ENCODE data around the gene TOB1.
"Not testable (repeated sequence)": the region's sequence is repeated elsewhere in the genome, so short reads cannot be mapped to it uniquely, and the experiment has no call there.

TOB1 gene

GRCh38 chr17:50866950-50867362, 802 bp upstream of the TOB1 start:
- Mint-ChIP-seq H3K9me3 (no peaks in the 10 kb centered on the region), H3K4me1 (ENCODE audit: low read depth) (peaks cover 40% of the 10 kb centered on the region), H3K4me3 (peak overlapping the region; percentile 95), H3K27ac (peak overlapping the region; percentile 100), H3K27me3 (ENCODE audit: low read depth) (no peaks in the 10 kb centered on the region), H3K36me3 (ENCODE audit: low read depth) (peaks cover 19% of the 10 kb centered on the region)

- Mint-ChIP-seq H3K4me3 (peak overlapping the region; percentile 95), H3K9me3 (no peaks in the 10 kb centered on the region), H3K4me1 (ENCODE audit: low read depth) (peaks cover 33% of the 10 kb centered on the region), H3K36me3 (ENCODE audit: low read depth) (peaks cover 25% of the 10 kb centered on the region), H3K27me3 (ENCODE audit: low read depth) (no peaks in the 10 kb centered on the region), H3K27ac (peak overlapping the region; percentile 69)
Observed at GRCh38 chr17:50865868-50866260, 290 bp downstream of the TOB1 start.

GRCh38 chr17:50865060-50865867, 890 bp downstream of the TOB1 start:
- H3K4me1 Mint-ChIP-seq (ENCODE audit: low read depth), result peaks cover 33% of the 10 kb centered on the region

GRCh38 chr17:50864747-50865059, 1.5 kb downstream of the TOB1 start:
- no peaks in the 10 kb centered on the region for H3K27me3 Mint-ChIP-seq (ENCODE audit: low read depth)
- peaks cover 33% of the 10 kb centered on the region for H3K4me1 Mint-ChIP-seq (ENCODE audit: low read depth)
- H3K27ac Mint-ChIP-seq, result peak overlapping the region; percentile 99
- H3K4me3 Mint-ChIP-seq, result peak overlapping the region; percentile 98
- H3K36me3 Mint-ChIP-seq (ENCODE audit: low read depth), result peaks cover 25% of the 10 kb centered on the region
- H3K9me3 Mint-ChIP-seq, result no peaks in the 10 kb centered on the region

More at GRCh38 chr17:50865060-50865867, 890 bp downstream of the TOB1 start:
- Mint-ChIP-seq H3K36me3 (ENCODE audit: low read depth) (peaks cover 25% of the 10 kb centered on the region), H3K27ac (peak overlapping the region; percentile 99), H3K27me3 (ENCODE audit: low read depth) (no peaks in the 10 kb centered on the region), H3K9me3 (no peaks in the 10 kb centered on the region), H3K4me3 (peak overlapping the region; percentile 98)

GRCh38 chr17:50863931-50864330, 2.2 kb downstream of the TOB1 start:
- peaks cover 33% of the 10 kb centered on the region for H3K4me1 Mint-ChIP-seq (ENCODE audit: low read depth)
- H3K4me3 Mint-ChIP-seq, result peak overlapping the region; percentile 98
- no peaks in the 10 kb centered on the region for H3K9me3 Mint-ChIP-seq
- H3K27me3 Mint-ChIP-seq (ENCODE audit: low read depth), result no peaks in the 10 kb centered on the region
- peaks cover 25% of the 10 kb centered on the region for H3K36me3 Mint-ChIP-seq (ENCODE audit: low read depth)
- H3K27ac Mint-ChIP-seq, result no peak overlapping the region

- Mint-ChIP-seq H3K27ac (no peak overlapping the region), H3K4me3 (peak overlapping the region; percentile 25), H3K27me3 (ENCODE audit: low read depth) (no peaks in the 10 kb centered on the region), H3K4me1 (ENCODE audit: low read depth) (peaks cover 30% of the 10 kb centered on the region), H3K36me3 (ENCODE audit: low read depth) (peaks cover 25% of the 10 kb centered on the region), H3K9me3 (no peaks in the 10 kb centered on the region)
Observed at GRCh38 chr17:50863221-50863843, 2.8 kb downstream of the TOB1 start.

- peaks cover 25% of the 10 kb centered on the region for H3K36me3 Mint-ChIP-seq (ENCODE audit: low read depth)
- H3K9me3 Mint-ChIP-seq, result no peaks in the 10 kb centered on the region
- peaks cover 18% of the 10 kb centered on the region for H3K4me1 Mint-ChIP-seq (ENCODE audit: low read depth)
- no peak overlapping the region for H3K4me3 Mint-ChIP-seq
- no peak overlapping the region for H3K27ac Mint-ChIP-seq
- peaks cover 3% of the 10 kb centered on the region for H3K27me3 Mint-ChIP-seq (ENCODE audit: low read depth)
Observed at GRCh38 chr17:50861822-50862528, 4.2 kb downstream of the TOB1 start.

- Mint-ChIP-seq H3K9me3 (no peaks in the 10 kb centered on the region), H3K4me1 (ENCODE audit: low read depth) (peaks cover 18% of the 10 kb centered on the region), H3K36me3 (ENCODE audit: low read depth) (peaks cover 25% of the 10 kb centered on the region), H3K4me3 (no peak overlapping the region), H3K27me3 (ENCODE audit: low read depth) (peaks cover 3% of the 10 kb centered on the region), H3K27ac (no peak overlapping the region)
Observed at GRCh38 chr17:50861334-50861676, 4.8 kb downstream of the TOB1 start.

GRCh38 chr17:50859727-50860126, 6.4 kb downstream of the TOB1 start:
- Mint-ChIP-seq H3K36me3 (ENCODE audit: low read depth) (peaks cover 22% of the 10 kb centered on the region), H3K4me1 (ENCODE audit: low read depth) (peaks cover 18% of the 10 kb centered on the region), H3K27me3 (ENCODE audit: low read depth) (peaks cover 14% of the 10 kb centered on the region)
- H3K9me3 Mint-ChIP-seq, H3K4me3 Mint-ChIP-seq, H3K27ac Mint-ChIP-seq: not testable (repeated sequence)

GRCh38 chr17:50858486-50859225, 7.5 kb downstream of the TOB1 start:
- Mint-ChIP-seq H3K4me3 (no peak overlapping the region), H3K27ac (no peak overlapping the region), H3K36me3 (ENCODE audit: low read depth) (peaks cover 17% of the 10 kb centered on the region), H3K9me3 (no peaks in the 10 kb centered on the region), H3K27me3 (ENCODE audit: low read depth) (peaks cover 22% of the 10 kb centered on the region), H3K4me1 (ENCODE audit: low read depth) (peaks cover 11% of the 10 kb centered on the region)

- H3K36me3 Mint-ChIP-seq (ENCODE audit: low read depth), result peaks cover 2% of the 10 kb centered on the region
- no peaks in the 10 kb centered on the region for H3K9me3 Mint-ChIP-seq
- peaks cover 33% of the 10 kb centered on the region for H3K27me3 Mint-ChIP-seq (ENCODE audit: low read depth)
- no peak overlapping the region for H3K27ac Mint-ChIP-seq
- peaks cover 18% of the 10 kb centered on the region for H3K4me1 Mint-ChIP-seq (ENCODE audit: low read depth)
- no peak overlapping the region for H3K4me3 Mint-ChIP-seq
Observed at GRCh38 chr17:50856431-50856830, 9.7 kb downstream of the TOB1 start.

- no peaks in the 10 kb centered on the region for H3K36me3 Mint-ChIP-seq (ENCODE audit: low read depth)
- peaks cover 33% of the 10 kb centered on the region for H3K27me3 Mint-ChIP-seq (ENCODE audit: low read depth)
- H3K4me1 Mint-ChIP-seq (ENCODE audit: low read depth), result peaks cover 19% of the 10 kb centered on the region
- no peak overlapping the region for H3K4me3 Mint-ChIP-seq
- H3K27ac Mint-ChIP-seq, result no peak overlapping the region
- H3K9me3 Mint-ChIP-seq, result no peaks in the 10 kb centered on the region
Observed at GRCh38 chr17:50855708-50856330, 10.3 kb downstream of the TOB1 start.

- no peak overlapping the region for H3K27ac Mint-ChIP-seq
- peaks cover 19% of the 10 kb centered on the region for H3K4me1 Mint-ChIP-seq (ENCODE audit: low read depth)
- peak overlapping the region; percentile 7 for H3K4me3 Mint-ChIP-seq
- H3K9me3 Mint-ChIP-seq, result no peaks in the 10 kb centered on the region
- no peaks in the 10 kb centered on the region for H3K36me3 Mint-ChIP-seq (ENCODE audit: low read depth)
- H3K27me3 Mint-ChIP-seq (ENCODE audit: low read depth), result peaks cover 33% of the 10 kb centered on the region
Observed at GRCh38 chr17:50853781-50854180, 12.4 kb downstream of the TOB1 start.

GRCh38 chr17:50853015-50853615, 13.0 kb downstream of the TOB1 start:
- no peaks in the 10 kb centered on the region for H3K36me3 Mint-ChIP-seq (ENCODE audit: low read depth)
- H3K27ac Mint-ChIP-seq, result peak overlapping the region; percentile 95
- no peaks in the 10 kb centered on the region for H3K9me3 Mint-ChIP-seq
- peak overlapping the region; percentile 84 for H3K4me3 Mint-ChIP-seq
- peaks cover 19% of the 10 kb centered on the region for H3K4me1 Mint-ChIP-seq (ENCODE audit: low read depth)
- peaks cover 33% of the 10 kb centered on the region for H3K27me3 Mint-ChIP-seq (ENCODE audit: low read depth)
